NCI-H1694 (cell line): ENCODE results near the gene CCPG1.
A peak's percentile ranks its signal among the peaks of the same experiment; 100 is the strongest.
"Not testable (repeated sequence)": the region's sequence is repeated elsewhere in the genome, so short reads cannot be mapped to it uniquely, and the experiment has no call there.

Source experiments
- DNase-seq: peaks from one replicate; lab custom pipeline; 2025; lab: John Stamatoyannopoulos, UW

CCPG1 gene, protein sequence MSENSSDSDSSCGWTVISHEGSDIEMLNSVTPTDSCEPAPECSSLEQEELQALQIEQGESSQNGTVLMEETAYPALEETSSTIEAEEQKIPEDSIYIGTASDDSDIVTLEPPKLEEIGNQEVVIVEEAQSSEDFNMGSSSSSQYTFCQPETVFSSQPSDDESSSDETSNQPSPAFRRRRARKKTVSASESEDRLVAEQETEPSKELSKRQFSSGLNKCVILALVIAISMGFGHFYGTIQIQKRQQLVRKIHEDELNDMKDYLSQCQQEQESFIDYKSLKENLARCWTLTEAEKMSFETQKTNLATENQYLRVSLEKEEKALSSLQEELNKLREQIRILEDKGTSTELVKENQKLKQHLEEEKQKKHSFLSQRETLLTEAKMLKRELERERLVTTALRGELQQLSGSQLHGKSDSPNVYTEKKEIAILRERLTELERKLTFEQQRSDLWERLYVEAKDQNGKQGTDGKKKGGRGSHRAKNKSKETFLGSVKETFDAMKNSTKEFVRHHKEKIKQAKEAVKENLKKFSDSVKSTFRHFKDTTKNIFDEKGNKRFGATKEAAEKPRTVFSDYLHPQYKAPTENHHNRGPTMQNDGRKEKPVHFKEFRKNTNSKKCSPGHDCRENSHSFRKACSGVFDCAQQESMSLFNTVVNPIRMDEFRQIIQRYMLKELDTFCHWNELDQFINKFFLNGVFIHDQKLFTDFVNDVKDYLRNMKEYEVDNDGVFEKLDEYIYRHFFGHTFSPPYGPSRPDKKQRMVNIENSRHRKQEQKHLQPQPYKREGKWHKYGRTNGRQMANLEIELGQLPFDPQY

DNA sequence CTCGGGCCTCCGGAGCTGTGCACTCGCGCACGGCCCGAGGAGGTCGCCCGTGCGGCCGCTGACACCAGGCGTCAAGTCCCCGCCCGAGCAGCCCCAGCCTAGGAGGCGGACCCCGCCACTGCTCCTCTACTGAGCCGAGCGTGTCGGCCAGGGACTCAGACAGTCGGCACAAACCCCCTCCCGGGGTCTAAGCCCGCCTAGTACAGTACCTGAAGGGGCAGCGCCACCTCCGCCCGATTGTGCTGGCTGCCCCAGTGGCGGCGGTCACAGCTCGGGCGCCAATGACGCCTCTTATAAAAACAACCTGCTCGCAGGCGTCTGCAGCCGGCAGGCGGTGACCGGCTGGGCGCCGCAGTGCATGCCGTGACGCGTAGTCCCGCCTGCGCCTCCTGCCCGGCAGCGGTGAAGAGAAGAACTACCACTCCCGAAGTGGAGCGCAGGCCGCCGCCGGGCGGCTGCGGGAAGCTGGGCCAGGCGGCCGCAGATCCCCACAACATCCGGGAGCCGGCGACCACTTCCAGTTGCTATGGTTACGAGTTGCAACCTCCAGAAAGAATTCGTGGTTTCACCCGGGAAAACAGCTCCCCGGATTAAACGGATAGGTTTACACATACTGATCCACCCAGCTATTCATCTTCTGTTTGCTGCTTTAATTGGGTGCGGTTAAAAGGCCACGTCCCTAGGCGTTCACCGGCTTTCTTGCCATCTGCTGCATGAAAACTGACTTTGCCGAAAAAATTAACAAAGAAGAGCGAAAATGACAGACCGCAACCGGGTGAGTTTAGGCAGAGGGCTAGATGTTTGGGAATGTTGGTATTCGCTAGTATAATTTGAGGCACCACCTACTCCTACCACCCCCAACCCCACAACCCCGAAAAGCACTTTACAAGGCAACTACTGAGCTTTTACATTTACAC lies at the start of gene CCPG1, which contains the start of gene PIERCE2:
Gene CCPG1 (minus strand): TSS at position 348 of the 917 bp plus-strand sequence. CDS start 18,935 bp downstream, outside the sequence.
Gene PIERCE2 (plus strand): TSS at position 484 of the 917 bp plus-strand sequence. CDS start 274 bp downstream, at position 758.
- peak; percentile 53 for DNase-seq

DNA sequence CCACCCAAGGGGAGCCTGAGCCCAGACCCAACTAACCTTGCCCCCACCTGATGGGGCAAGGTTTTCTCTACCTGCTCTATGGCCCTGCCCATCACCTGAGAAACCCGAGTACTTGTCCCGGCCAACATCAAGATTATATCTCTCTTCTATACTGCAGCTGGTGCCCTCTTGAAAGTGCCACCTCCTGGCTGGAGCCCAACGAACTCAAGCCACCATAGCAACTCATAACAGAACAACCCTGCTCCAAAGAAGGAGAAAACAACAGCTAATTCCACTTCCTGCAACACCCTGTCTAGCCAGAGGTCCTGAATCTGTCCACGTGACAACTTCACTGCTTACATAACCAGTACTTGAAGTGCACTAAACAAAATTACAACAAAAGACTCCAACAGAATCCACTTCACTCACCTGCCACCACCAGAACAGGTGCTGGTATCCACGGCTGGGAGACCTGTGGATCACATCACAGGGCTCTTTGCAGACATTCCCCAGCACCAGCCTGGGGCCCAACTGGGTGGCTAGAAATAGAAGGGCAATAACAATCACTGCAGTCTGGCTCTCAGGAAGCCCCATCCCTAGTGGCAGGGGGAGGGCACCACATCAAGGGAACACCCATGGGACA lies 49.4 kb upstream of the CCPG1 start:
- DNase-seq: no peak

DNA sequence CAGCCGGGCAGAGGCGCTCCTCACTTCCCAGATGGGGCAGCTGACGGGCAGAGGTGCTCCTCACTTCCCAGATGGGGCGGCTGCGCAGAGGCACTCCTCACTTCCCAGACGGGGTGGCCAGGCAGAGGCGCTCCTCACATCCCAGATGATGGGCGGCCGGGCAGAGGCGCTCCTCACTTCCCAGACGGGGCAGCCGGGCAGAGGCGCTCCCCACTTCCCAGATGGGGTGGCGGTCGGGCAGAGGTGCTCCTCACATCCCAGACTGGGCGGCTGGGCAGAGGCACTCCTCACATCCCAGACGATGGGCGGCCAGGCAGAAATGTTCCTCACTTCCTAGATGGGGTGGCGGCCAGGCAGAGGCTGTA lies 38.9 kb upstream of the CCPG1 start:
- not testable (repeated sequence) for DNase-seq

DNA sequence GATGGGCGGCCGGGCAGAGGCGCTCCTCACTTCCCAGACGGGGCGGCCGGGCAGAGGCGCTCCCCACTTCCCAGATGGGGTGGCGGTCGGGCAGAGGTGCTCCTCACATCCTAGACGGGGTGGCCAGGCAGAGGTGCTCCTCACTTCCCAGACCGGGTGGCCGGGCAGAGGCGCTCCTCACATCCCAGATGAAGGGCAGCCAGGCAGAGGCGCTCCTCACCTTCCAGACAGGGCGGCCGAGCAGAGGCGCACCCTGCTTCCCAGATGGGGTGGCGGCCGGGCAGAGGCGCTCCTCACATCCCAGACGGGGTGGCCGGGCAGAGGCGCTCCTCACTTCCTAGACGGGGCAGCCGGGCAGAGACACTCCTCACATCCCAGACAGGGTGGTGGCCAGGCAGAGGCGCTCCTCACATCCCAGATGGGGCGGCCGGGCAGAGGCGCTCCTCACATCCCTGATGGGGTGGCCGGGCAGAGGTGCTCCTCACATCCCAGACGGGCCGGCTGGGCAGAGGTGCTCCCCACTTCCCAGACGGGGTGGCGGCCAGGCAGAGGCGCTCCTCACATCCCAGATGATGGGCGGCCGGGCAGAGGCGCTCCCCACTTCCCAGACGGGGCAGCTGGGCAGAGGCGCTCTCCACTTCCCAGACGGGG lies 38.3 kb upstream of the CCPG1 start:
- not testable (repeated sequence) for DNase-seq

DNA sequence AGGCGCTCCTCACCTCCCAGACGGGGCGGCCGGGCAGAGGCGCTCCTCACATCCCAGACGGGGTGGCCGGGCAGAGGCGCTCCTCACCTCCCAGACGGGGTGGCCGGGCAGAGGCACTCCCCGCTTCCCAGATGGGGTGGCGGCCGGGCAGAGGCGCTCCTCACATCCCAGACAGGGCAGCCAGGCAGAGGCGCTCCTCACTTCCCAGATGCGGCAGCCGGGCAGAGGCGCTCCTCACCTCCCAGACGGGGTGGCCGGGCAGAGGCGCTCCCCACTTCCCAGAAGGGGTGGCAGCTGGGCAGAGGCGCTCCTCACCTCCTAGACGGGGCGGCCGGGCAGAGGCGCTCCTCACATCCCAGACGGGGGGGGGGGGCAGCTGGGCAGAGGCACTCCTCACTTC lies 37.8 kb upstream of the CCPG1 start:
- DNase-seq: not testable (repeated sequence)

DNA sequence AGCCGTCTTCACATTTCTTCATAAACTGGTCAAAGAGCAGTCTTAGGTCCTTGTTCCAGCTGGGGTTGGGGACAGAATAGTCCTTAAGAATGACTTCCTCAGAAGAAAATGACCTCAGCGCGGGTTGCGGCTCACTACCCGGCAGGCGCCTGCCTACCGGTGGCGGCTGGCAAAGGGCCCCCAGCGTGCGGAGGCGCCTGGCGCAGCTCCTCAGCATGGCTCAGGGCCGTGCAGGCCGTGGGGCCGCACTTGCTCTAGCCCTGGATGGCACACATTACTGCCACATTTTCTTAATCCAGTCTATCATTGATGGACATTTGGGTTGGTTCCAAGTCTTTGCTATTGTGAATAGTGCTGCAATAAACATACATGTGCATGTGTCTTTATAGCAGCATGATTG lies 35.0 kb upstream of the CCPG1 start:
- not testable (repeated sequence) for DNase-seq

DNA sequence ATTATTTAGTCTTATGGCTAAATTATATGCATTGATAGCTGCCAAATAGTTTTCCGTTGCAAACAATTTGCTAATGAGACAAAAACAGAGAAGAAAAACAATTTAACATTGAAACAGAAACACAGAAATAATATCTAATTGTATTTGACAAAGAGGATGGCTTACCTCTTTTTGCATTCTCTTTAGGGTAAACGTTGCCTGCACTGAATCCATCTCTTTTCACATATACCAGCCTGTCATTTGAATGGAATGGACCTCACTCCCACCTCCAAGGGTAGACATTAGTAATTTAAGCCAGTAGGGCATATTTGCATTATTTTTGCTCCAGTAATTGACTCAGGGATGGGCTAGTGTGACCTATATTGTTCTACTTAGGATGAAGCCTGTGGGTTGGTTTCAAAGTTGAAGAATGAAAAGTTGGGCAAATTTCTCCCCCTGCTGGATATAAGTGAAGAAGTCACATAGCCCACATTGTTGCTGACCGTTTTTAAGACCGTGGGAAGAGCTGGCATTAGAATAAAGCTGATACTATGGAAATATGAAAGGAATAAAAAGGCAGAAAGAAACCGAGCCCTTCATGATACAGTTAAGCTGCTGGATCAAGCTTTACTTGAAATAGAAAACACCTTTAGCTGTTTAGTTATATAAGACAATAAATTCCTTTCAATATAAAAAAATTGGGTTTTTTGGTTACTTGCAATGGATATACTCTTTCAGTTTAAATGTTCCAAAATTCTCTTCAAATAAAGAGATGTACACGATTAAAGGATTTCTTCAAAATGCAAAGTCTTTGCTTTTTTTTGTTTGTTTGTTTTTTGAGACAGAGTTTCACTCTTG lies 27.0 kb upstream of the CCPG1 start:
- peak; percentile 60 for DNase-seq

DNA sequence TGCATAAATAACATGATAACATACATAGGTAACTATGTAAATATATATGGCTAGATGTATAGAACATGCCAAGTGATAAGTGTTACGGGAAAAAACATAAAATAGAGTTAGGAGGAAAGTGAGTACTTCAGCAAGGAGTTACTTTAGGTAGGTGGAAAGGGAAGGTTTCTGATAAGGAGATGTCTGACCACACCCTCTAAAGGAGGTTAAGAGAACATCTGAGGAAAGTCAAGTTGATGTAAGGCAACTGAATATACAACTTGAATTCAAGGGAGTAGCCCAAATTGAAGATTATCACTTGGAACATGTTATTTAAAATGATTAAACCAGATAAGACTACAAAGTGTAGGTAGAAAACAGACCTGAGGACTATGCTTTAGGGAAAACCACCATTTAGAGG lies 13.9 kb upstream of the CCPG1 start:
- DNase-seq: no peak

DNA sequence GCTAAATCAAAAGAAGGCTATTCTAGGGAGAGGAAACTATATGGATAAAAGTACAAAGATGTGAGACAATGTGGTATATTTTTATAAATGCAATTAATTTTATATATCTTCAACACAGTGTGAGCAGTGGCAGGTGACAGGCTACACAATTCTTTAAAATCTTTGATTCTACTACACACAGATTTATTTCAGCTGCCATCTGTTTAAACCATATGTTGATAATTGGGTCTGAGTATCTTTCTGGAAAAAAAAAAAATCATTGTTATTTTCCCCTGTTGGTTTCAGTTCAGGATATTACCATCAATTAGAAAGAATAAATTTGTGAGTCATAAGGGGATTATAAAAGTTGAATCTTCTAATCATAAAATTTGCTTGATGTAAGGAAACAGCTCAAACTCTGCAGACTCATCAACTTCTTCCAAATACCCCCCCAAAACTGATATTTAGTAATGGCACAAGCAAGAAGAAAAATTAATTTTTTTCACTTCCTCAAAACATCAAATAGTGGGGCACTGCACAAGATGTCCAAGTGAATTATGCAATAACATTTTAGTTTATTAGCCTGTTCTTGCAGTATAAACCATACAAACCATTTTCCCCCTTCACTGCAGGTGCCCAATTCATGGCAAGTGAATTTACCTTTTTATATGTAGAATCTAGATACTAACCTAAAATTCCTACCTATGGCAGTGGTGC lies 12.2 kb upstream of the CCPG1 start:
- DNase-seq: peak; percentile 24

DNA sequence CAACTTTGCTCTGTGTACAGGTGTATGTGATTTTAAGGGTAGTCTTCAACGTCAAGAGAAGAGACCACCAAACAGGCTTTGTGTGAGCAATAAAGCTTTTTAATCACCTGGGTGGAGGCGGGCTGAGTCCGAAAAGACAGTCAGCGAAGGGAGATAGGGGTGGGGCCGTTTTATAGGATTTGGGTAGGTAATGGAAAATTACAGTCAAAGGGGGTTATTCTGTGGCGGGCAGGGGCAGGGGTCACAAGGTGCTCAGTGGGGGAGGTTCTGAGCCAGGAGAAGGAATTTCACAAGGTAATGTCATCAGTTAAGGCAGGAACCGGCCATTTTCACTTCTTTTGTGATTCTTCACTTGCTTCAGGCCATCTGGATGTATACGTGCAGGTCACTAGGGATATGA lies 9.5 kb upstream of the CCPG1 start:
- DNase-seq: not testable (repeated sequence)

DNA sequence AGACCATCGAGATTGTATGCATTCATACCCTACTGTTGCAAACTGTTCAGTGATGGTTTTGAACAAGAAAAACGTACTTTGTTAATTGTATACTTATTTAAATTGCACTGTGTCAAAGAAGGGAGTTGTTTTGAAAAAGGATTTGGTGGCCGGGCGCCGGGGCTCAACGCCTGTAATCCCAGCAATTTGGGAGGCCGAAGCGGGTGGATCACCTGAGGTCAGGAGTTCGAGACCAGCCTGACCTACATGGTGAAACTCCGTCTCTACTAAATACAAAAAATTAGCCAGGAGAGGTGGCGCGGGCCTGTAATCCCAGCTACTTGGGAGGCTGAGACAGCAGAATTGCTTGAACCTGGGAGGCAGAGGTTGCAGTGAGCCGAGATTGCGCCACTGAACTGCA lies 817 bp upstream of the CCPG1 start:
- DNase-seq: not testable (repeated sequence)

DNA sequence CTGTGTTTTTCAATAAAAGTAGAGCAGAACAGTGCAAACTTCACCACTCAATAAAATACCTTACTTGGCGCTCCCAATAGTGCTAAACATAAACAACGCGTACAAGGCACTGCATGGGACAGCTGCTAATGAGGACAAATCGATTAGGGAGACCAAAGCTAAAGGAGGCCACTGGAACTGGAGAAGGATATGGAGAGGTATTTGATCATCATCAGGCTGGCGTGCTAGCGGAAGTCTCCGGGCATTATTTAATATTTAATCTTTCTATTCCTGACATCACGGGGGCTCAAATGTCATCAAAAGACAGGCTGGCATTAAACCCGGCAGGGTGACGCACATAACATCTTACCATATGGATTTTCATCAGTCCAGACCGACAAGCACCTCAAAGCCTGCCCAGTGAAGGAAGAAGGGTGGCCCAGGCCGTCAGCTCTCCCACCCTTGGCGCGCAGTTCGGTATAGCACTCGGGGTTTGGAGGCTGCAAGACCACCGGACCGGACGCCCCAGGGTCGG lies 604 bp downstream of the CCPG1 start:
- DNase-seq: no peak

DNA sequence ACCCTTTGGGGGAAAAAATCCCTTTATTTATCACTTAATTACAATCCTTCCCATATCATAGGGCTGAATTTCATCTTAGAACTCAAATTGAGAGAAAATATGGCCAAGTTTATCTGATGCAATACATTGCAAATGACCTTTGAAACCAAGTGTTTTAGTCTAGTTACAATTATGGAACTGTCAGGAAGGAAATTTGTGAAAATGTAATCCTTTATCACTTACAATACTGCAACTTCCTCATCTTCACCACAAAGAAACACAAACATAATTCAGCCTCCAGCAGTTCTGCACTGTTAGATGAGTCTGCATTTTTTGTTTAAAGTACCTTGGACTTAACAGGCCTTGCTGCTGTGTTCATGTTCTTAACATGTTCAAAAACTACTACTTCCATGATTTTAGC lies 4.6 kb downstream of the CCPG1 start:
- no peak for DNase-seq

DNA sequence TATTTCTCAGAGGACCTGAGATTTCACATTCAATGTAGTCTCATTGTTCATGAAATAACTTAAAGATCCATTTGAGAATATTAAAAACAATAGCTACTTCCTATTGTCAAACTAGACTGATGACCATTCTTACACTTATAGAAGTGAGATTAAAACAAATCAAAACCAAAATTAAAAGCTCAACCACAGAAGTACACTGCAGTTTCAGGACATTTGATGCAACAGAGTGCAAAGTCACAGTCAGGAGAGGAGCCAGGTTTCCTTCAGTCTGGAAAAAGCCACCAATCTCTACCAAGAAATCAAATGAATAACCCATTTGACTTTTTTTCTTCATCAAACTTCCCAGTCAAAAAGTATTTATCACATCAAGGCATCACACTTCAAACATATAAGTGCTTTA lies 5.5 kb downstream of the CCPG1 start:
- no peak for DNase-seq

DNA sequence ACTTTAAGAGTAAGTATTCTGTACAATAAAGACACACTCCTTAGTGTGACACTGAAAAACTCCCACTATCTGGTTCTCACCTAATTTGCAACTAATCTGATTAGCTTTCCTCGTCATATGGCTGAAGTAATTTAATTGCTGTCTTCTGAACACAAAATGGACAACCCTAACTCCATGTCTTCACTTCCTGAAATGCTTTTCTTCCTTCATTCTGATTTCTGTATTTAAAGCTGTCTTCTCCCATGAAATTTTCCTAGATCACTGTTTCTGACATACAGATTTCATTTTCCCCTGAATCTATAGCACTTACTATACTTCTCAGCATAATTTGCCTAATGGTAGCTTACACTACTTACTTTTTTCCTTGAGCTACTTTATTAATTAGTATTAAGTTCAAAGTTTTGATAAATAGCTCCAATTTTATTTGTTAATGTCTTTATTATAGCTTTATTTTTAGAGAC lies 6.3 kb downstream of the CCPG1 start:
- no peak for DNase-seq

DNA sequence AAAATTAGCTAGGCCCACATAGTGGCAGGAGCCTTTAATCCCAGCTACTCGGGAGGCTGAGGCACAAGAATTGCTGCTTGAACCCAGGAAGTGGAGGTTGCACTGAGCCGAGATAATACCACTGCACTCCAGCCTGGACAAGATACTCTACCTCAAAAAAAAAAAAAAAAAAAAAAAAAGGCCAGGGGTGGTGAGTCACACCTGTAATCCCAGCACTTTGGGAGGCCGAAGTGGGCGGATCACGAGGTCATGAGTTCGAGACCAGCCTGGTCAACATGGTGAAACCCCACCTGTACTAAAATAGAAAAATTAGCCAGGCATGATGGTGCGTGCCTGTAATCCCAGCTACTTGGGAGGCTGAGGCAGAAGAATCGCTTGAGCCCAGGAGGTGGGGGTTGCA lies 8.1 kb downstream of the CCPG1 start:
- not testable (repeated sequence) for DNase-seq

DNA sequence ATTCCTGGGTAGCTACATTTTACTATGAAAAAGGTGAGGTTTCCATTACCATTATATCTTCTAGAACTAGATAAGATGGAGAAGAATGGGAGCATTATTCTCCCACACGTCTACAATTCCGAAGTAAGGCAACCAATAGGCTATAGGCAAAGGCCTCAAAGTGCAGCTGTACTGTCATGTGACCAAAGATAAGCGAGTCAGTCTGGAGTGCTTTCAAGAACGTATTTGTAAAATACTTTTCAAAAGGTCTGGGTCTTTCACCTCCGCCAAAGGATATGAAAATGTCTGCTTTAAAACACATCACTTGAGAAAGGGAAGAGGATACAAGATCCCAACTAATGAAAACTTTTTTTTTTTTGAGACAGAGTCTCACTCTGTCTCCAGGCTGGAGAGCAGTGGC lies 9.9 kb downstream of the CCPG1 start:
- DNase-seq: no peak

DNA sequence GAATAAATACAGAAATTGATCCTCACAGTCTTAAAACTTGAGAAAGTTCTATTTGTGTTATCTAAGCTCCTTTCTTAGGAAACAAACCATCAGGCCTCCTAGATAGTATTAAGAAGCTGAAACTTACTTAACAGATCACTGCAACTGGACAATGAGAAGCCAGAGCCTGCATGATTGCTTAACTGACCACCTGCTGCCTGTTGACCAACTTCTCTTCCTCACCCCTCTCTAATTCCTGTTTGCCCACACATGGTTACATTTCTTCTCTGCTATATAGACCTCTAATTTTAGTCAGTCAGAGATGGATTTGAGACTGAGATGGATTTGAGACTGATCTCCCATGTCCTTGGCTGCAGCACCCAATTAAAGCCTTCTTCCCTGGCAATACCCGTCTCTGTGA lies 13.5 kb downstream of the CCPG1 start:
- no peak for DNase-seq

DNA sequence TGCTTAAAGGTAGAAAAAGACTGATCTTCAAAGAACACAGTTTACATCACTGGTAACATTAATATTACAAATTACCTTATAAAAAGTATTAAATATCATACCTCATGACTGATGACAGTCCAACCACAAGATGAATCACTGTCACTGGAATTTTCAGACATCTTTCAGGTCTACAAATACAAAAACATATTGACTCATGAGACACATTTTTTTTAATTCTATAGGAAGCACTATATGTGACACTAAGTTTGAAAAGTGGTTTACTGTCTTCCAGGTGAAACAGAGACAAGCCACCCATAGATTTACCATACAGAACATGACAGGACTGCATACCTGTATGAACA lies 18.9 kb downstream of the CCPG1 start:
- no peak for DNase-seq
